Neuron (in vitro differentiated cells): Measurements from ENCODE around the gene PBX3.

Experiments used
- H2AFZ ChIP-seq: one replicate; pipeline ENCODE4 v1.6.1; 2013; ENCODE audit warnings: low read depth, mild to moderate bottlenecking, inconsistent platforms, low read length, moderate library complexity
- H3K27me3 ChIP-seq: one replicate; pipeline ENCODE4 v1.6.1; 2013; ENCODE audit warnings: low read length; ENCODE audit not compliant: insufficient read depth
- H3K36me3 ChIP-seq: one replicate; pipeline ENCODE4 v1.6.1; 2013; ENCODE audit warnings: low read length; ENCODE audit not compliant: insufficient read depth
- H3K4me1 ChIP-seq: one replicate; pipeline ENCODE4 v1.6.1; 2013; ENCODE audit warnings: low read length; ENCODE audit not compliant: insufficient read depth
- H3K4me3 ChIP-seq: 2 replicates; pipeline ENCODE4 v1.5.1; 2013; ENCODE audit warnings: mild to moderate bottlenecking, low read length, moderate library complexity
- H3K9me3 ChIP-seq: one replicate; pipeline ENCODE4 v1.6.1; 2013; ENCODE audit warnings: low read length

PBX3 gene

DNA sequence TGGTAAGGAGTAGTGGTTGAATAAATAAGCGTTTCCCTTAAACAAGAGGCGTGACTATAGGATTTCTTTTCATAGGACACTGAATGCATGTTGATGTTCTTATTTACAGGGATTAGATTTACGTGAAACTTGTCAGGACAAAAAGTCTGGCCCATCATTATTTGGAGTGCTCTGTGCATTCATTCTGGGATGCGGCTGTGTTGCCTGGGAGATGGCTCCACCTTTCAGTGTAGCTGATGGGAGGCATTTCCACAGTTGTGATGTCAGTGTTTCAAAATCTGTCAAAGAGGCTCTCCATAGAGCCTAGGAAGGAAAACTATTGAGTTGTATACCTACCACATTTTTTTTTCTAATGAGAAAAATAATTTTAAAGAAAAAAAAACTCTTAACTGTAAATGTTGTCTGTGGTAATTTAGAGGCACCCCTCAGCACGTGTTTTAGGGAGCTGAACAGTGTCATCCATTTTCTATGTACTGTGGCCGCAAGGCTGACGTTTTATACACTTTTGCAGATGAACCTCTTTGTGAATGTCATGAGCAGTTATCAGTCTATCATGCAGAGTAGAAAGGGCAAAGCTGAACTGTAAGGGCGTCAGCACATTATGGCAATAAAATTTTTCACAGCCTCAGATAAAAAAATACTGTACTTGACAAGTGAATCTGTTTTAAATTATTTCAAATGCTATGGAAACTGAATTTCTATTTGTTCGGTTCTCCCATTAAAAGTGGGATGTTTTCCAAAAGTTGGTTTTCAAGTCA is 202.7 kb downstream of the PBX3 start:
- Histone ChIP-seq H2AFZ (no peak overlapping the region), H3K9me3 (peaks cover 11% of the 10 kb centered on the region), H3K27me3 (no peaks in the 10 kb centered on the region), H3K36me3 (peaks cover 21% of the 10 kb centered on the region), H3K4me3 (no peak overlapping the region), H3K4me1 (peaks cover 16% of the 10 kb centered on the region)

DNA sequence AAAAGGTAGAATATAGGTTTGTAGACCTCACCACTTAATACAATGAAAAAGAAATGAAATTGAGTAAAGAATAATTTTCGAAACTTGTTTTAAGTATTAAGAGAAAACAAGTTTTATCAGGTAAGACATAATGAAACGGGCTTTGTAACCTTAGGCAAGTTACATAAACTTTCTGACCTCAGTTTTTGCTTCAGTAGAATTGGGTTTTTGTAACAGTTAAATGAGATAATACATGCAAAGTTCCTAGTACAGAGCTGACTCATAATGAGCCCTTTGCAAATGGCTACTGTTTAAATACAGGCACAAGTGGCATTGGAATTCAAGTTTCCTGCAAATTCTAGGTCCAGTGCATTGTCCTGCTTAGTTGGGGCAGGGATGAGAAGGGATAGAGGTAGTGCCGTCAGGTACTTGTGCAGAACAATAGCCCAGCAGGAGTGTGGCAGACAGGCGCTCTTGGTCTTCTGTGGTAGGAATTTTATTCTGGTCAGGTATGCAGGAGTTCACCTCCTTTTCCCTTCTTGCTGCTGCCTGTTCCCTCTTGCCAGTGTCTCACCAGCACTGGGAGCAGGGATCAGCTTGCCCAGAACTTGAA is 203.8 kb downstream of the PBX3 start:
- H3K27me3 ChIP-seq: no peaks in the 10 kb centered on the region
- H2AFZ ChIP-seq: no peak overlapping the region
- H3K4me1 ChIP-seq: peaks cover 16% of the 10 kb centered on the region
- H3K4me3 ChIP-seq: no peak overlapping the region
- peaks cover 30% of the 10 kb centered on the region for H3K36me3 ChIP-seq
- H3K9me3 ChIP-seq: peaks cover 3% of the 10 kb centered on the region

- Histone ChIP-seq H2AFZ (no peak overlapping the region), H3K4me1 (peaks cover 16% of the 10 kb centered on the region), H3K36me3 (peaks cover 40% of the 10 kb centered on the region), H3K9me3 (no peaks in the 10 kb centered on the region), H3K27me3 (no peaks in the 10 kb centered on the region), H3K4me3 (no peak overlapping the region)
These were observed 206.3 kb downstream of the PBX3 start for GRCh38 chr9:125953314-125954019.

- Histone ChIP-seq H3K27me3 (no peaks in the 10 kb centered on the region), H3K36me3 (peaks cover 60% of the 10 kb centered on the region), H3K4me1 (no peaks in the 10 kb centered on the region), H3K4me3 (no peak overlapping the region), H2AFZ (no peak overlapping the region), H3K9me3 (no peaks in the 10 kb centered on the region)
These were observed 208.9 kb downstream of the PBX3 start for GRCh38 chr9:125956102-125956501.

DNA sequence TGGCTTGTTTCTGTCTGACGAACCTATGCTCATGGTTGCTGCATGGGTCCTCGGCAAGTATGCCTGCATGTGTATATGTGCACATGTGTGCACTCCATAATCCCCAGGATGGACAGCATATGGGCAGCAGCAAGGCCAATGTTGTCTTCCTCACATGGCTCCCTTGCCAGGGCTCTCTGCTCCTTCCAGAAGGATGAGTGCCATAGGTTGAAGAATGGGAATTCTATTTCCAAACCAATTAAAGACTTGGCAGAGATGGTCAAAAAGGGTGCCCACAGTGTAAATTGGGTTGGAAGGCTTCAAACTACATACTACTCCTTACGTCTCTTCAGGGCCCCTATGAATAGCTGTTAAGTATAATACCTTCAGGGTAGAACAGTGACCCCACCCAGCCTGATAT is 212.1 kb downstream of the PBX3 start:
- no peaks in the 10 kb centered on the region for H3K9me3 ChIP-seq
- H3K4me1 ChIP-seq: no peaks in the 10 kb centered on the region
- peaks cover 77% of the 10 kb centered on the region for H3K36me3 ChIP-seq
- no peaks in the 10 kb centered on the region for H3K27me3 ChIP-seq
- H2AFZ ChIP-seq: no peak overlapping the region
- H3K4me3 ChIP-seq: no peak overlapping the region

- H2AFZ ChIP-seq: no peak overlapping the region
- H3K4me3 ChIP-seq: no peak overlapping the region
- no peaks in the 10 kb centered on the region for H3K27me3 ChIP-seq
- H3K4me1 ChIP-seq: no peaks in the 10 kb centered on the region
- no peaks in the 10 kb centered on the region for H3K9me3 ChIP-seq
- H3K36me3 ChIP-seq: peaks cover 81% of the 10 kb centered on the region
These were observed 212.9 kb downstream of the PBX3 start for GRCh38 chr9:125959951-125960619.

GRCh38 chr9:125960626-125961025 is 213.5 kb downstream of the PBX3 start:
- Histone ChIP-seq H3K4me3 (no peak overlapping the region), H3K36me3 (peaks cover 82% of the 10 kb centered on the region), H3K4me1 (no peaks in the 10 kb centered on the region), H2AFZ (no peak overlapping the region), H3K27me3 (no peaks in the 10 kb centered on the region), H3K9me3 (no peaks in the 10 kb centered on the region)

DNA sequence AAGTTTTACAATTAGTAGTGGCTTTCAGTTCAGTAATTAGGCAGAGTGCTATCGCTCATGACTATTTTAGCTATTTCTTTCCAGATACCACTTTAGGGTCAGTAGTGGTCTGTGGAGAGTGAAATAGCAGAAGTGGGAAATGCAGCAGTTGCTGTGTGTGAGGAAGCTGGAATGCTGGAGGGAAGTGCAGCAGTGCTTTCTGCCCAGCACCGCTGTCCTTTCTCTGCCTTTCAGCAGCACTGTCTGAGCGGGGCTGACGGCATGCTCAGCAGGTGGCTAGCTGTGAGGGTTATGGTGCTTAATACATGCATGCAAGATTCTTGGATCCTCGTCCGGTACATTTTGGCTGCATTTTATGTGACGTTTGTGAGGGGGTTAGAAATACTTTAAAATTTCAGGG is 213.9 kb downstream of the PBX3 start:
- no peak overlapping the region for H2AFZ ChIP-seq
- no peaks in the 10 kb centered on the region for H3K27me3 ChIP-seq
- H3K4me3 ChIP-seq: no peak overlapping the region
- no peaks in the 10 kb centered on the region for H3K9me3 ChIP-seq
- H3K36me3 ChIP-seq: peaks cover 83% of the 10 kb centered on the region
- no peaks in the 10 kb centered on the region for H3K4me1 ChIP-seq

GRCh38 chr9:125963932-125964331 is 216.8 kb downstream of the PBX3 start:
- H3K9me3 ChIP-seq: no peaks in the 10 kb centered on the region
- H2AFZ ChIP-seq: no peak overlapping the region
- H3K36me3 ChIP-seq: peaks cover 74% of the 10 kb centered on the region

DNA sequence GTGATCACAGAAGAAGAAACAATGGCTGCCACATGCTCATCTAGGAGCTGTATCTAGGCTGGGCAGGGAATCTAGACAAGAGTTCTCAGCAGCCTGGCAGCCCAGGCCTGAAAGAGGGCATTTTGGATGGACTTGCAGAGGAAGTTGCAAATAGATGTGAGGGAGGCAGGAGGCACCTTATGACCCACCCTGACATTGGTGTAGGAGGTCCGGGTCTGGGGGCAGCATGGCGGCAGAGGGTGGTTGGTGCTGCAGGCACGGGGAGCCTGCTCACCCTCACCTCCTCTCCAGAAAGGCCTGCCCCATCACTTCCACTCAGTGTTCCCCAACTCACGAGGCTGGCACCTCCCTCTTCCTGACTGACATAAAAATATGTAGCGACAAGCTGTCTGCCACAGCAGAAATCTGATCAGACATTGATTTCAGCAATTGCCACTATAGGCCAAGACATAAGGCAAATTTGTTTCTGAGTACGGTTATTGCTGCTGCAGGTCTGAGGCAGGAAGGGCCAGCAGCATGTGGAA is 217.6 kb downstream of the PBX3 start:
- H3K27me3 ChIP-seq: no peaks in the 10 kb centered on the region
- no peaks in the 10 kb centered on the region for H3K4me1 ChIP-seq
- H3K36me3 ChIP-seq: peaks cover 71% of the 10 kb centered on the region
- H3K9me3 ChIP-seq: no peaks in the 10 kb centered on the region
- no peak overlapping the region for H3K4me3 ChIP-seq
- no peak overlapping the region for H2AFZ ChIP-seq

More at GRCh38 chr9:125963932-125964331, 216.8 kb downstream of the PBX3 start:
- H3K4me3 ChIP-seq: no peak overlapping the region
- H3K4me1 ChIP-seq: no peaks in the 10 kb centered on the region
- H3K27me3 ChIP-seq: no peaks in the 10 kb centered on the region

- Histone ChIP-seq H3K9me3 (no peaks in the 10 kb centered on the region), H3K27me3 (no peaks in the 10 kb centered on the region), H2AFZ (no peak overlapping the region), H3K4me1 (no peaks in the 10 kb centered on the region), H3K4me3 (no peak overlapping the region), H3K36me3 (peaks cover 64% of the 10 kb centered on the region)
These were observed 218.3 kb downstream of the PBX3 start for GRCh38 chr9:125965477-125965876.

DNA sequence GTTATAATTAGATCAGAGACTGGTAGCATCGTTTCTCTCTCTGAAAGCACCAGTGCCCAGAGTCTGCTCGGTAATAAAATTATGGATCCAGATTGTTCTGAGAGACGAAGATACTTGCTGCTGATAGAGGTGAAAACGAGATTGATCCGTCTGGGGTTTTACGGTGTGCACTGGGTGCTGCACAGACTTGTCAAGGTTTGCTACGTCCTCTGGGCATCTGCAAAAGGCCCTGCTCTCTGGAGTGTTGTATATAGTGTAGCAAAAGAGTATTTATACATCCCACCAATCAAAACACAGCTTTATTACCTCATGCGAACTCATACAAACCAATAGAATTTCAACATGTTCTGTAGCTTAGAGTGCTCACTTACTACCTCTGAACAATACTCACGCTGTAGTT is 219.3 kb downstream of the PBX3 start:
- H3K9me3 ChIP-seq: no peaks in the 10 kb centered on the region
- H3K27me3 ChIP-seq: no peaks in the 10 kb centered on the region
- H3K4me1 ChIP-seq: no peaks in the 10 kb centered on the region
- peaks cover 57% of the 10 kb centered on the region for H3K36me3 ChIP-seq
- no peak overlapping the region for H2AFZ ChIP-seq
- H3K4me3 ChIP-seq: no peak overlapping the region
